Liver (tissue), 9 donors: ENCODE measurements around the gene MICOS13. TPM values are rescaled to one million over a fixed set of nuclear protein-coding genes. Genes with fewer than 3 reads are reported as not detected.

ENCODE experiments used
- DNase-seq: peaks from one replicate; pipeline ENCODE4 v3.0.0-alpha.2; 2017; ENCODE audit warnings: low spot score
- H3K27ac ChIP-seq, 2 donors: one replicate each; pipeline ENCODE4 v1.7.0; 2013; ENCODE audit warnings: inconsistent platforms in 2 of 2, low read length in 2 of 2, control low read depth in 1 of 2, low read depth in 1 of 2, mild to moderate bottlenecking in 1 of 2
- H3K27me3 ChIP-seq, 4 donors: one replicate each; pipeline versions ENCODE4 v1.6.1 to v1.7.0; 2013; ENCODE audit warnings: low read length in 3 of 4, inconsistent platforms in 1 of 4, mild to moderate bottlenecking in 1 of 4, moderate library complexity in 1 of 4; ENCODE audit not compliant: control insufficient read depth in 4 of 4, insufficient read depth in 4 of 4
- H3K36me3 ChIP-seq, 4 donors: one replicate each; pipeline versions ENCODE4 v1.6.1 to v1.7.0; 2013; ENCODE audit warnings: low read length in 3 of 4, mild to moderate bottlenecking in 3 of 4, low read depth in 1 of 4, moderate library complexity in 1 of 4; ENCODE audit not compliant: control insufficient read depth in 4 of 4, insufficient read depth in 3 of 4
- H3K4me1 ChIP-seq, 4 donors: one replicate each; pipeline versions ENCODE4 v1.6.1 to v1.7.0; 2013; ENCODE audit warnings: low read length in 3 of 4, mild to moderate bottlenecking in 3 of 4, moderate library complexity in 1 of 4; ENCODE audit not compliant: control insufficient read depth in 4 of 4, insufficient read depth in 4 of 4
- H3K4me3 ChIP-seq, 3 donors: one replicate each; pipeline versions ENCODE4 v1.6.1 to v1.7.0; 2013; ENCODE audit warnings: low read length in 3 of 3, control low read depth in 1 of 3, low read depth in 1 of 3, mild to moderate bottlenecking in 1 of 3
- H3K9ac ChIP-seq, 2 donors: one replicate each; pipeline ENCODE4 v1.7.0; 2013; ENCODE audit warnings: low read length in 2 of 2, mild to moderate bottlenecking in 2 of 2, moderate library complexity in 2 of 2, control low read depth in 1 of 2, low read depth in 1 of 2
- H3K9me3 ChIP-seq, 4 donors: one replicate each; pipeline versions ENCODE4 v1.6.1 to v1.7.0; 2013; ENCODE audit warnings: low read length in 3 of 4; ENCODE audit not compliant: control insufficient read depth in 4 of 4
- ATF3 ChIP-seq: IDR thresholded peaks from 2 replicates; pipeline ENCODE4 v1.6.1; 2016; ENCODE audit warnings: antibody characterized with exemption
- CTCF ChIP-seq: fragments of 150-350 bp; IDR thresholded peaks from 2 replicates; pipeline ENCODE4 v1.5.1; 2017; ENCODE audit warnings: improper control_type of control experiment, low read depth, low read length; ENCODE audit not compliant: missing input control
- EGR1 ChIP-seq, 2 donors: IDR thresholded peaks; 2 replicates each; pipeline ENCODE4 v1.6.1; 2016 to 2018; ENCODE audit warnings: antibody characterized with exemption in 2 of 2, low read depth in 2 of 2
- FOXA1 ChIP-seq: IDR thresholded peaks from 2 replicates; pipeline ENCODE4 v1.6.1; 2016; ENCODE audit warnings: antibody characterized with exemption
- FOXA2 ChIP-seq: IDR thresholded peaks from 2 replicates; pipeline ENCODE4 v1.6.1; 2016; ENCODE audit warnings: antibody characterized with exemption
- GABPA ChIP-seq, 2 donors: IDR thresholded peaks in 1 of 2; conservative IDR thresholded peaks in 1 of 2; 2 replicates each; pipeline ENCODE4 v1.6.1; 2016; ENCODE audit warnings: antibody characterized with exemption in 2 of 2, mild to moderate bottlenecking in 1 of 2, moderate library complexity in 1 of 2
- HNF4A ChIP-seq, 2 donors: conservative IDR thresholded peaks; 2 replicates each; pipeline ENCODE4 v1.6.1; 2016; ENCODE audit warnings: antibody characterized with exemption in 2 of 2, mild to moderate bottlenecking in 2 of 2
- HNF4G ChIP-seq: IDR thresholded peaks from 2 replicates; pipeline ENCODE4 v1.6.1; 2016; ENCODE audit warnings: antibody characterized with exemption
- JUND ChIP-seq, 2 donors: IDR thresholded peaks; 2 replicates each; pipeline ENCODE4 v1.6.1; 2016; ENCODE audit warnings: antibody characterized with exemption in 2 of 2
- MAX ChIP-seq: IDR thresholded peaks from 2 replicates; pipeline ENCODE4 v1.6.1; 2016; ENCODE audit warnings: antibody characterized with exemption
- NR2F2 ChIP-seq: IDR thresholded peaks from 2 replicates; pipeline ENCODE4 v1.6.1; 2016; ENCODE audit warnings: antibody characterized with exemption
- RAD21 ChIP-seq, 2 donors: IDR thresholded peaks; 2 replicates each; pipeline ENCODE4 v1.6.1; 2016; ENCODE audit warnings: antibody characterized with exemption in 2 of 2, mild to moderate bottlenecking in 2 of 2
- REST ChIP-seq: IDR thresholded peaks from 2 replicates; pipeline ENCODE4 v1.6.1; 2016; ENCODE audit warnings: antibody characterized with exemption, mild to moderate bottlenecking
- RXRA ChIP-seq, 2 donors: IDR thresholded peaks; 2 replicates each; pipeline ENCODE4 v1.6.1; 2017 to 2018; ENCODE audit warnings: antibody characterized with exemption in 2 of 2, mild to moderate bottlenecking in 1 of 2
- SP1 ChIP-seq: IDR thresholded peaks from 2 replicates; pipeline ENCODE4 v1.6.1; 2018; ENCODE audit warnings: antibody characterized with exemption, mild to moderate bottlenecking
- TAF1 ChIP-seq: conservative IDR thresholded peaks from 2 replicates; pipeline ENCODE4 v1.6.1; 2016; ENCODE audit warnings: antibody characterized with exemption, mild to moderate bottlenecking
- YY1 ChIP-seq: IDR thresholded peaks from 2 replicates; pipeline ENCODE4 v1.6.1; 2016; ENCODE audit warnings: antibody characterized with exemption, mild to moderate bottlenecking
- ZBTB33 ChIP-seq: IDR thresholded peaks from 2 replicates; pipeline ENCODE4 v1.6.1; 2016; ENCODE audit warnings: antibody characterized with exemption
- WGBS: extraction: QIAGEN DNeasy Blood & Tissue Kit; methylation state at CpG from one replicate; pipeline ENCODE4 v1.1.7; 2013; 5-methylcytosine and 5-hydroxymethylcytosine counted together
- polyA plus RNA-seq, 2 donors: library from polyadenylated mRNA; stranded (reverse) in 1 of 2; unstranded in 1 of 2; fragments of 200-250 nt in 1 of 2; fragments of >200 nt in 1 of 2; fragmentation: Nextera tagmentation in 1 of 2; extraction: Ambion mirVana in 1 of 2; gene quantifications; one replicate each; pipeline versions ENCODE4 v1.2.1 to v1.2.3, GENCODE V29; 2013 to 2015
- total RNA-seq, 2 donors: library from RNA; depleted of rRNA; stranded (reverse); fragments of >200 nt; gene quantifications; one replicate each; pipeline ENCODE4 v1.2.3, GENCODE V29; 2014
- donor health status: healthy.
- donor health status: healthy.
- donor health status: healthy.
- donor health status: healthy.
- donor health status: healthy.

Gene MICOS13
- total and polyA plus RNA-seq, 4 donors: 11.5 to 84.0 (median 30.8) TPM

- no peak for DNase-seq
- no peaks in the 10 kb centered on the region for H3K9me3 ChIP-seq
- H3K4me3 ChIP-seq: no peak overlapping the region
- H3K27me3 ChIP-seq: no peaks in the 10 kb centered on the region
- no peak overlapping the region for H3K27ac ChIP-seq
- H3K9ac ChIP-seq: no peak overlapping the region
- peaks cover 6 to 17% (median 11%) of the 10 kb centered on the region in 4 donors for H3K36me3 ChIP-seq
- 87% methylated on average over 8 of the region's 8 CpGs for WGBS
- H3K4me1 ChIP-seq: peaks cover 3 to 34% (median 29%) of the 10 kb centered on the region in 4 donors
- TF ChIP-seq HNF4G (no peak), CTCF (no peak), RAD21 (IDR thresholded peaks at IDR 0.05) (no peak), SP1 (no peak), REST (no peak), MAX (no peak), HNF4A (conservative IDR thresholded peaks at IDR 0.05) (no peak), YY1 (no peak), FOXA1 (no peak), JUND (IDR thresholded peaks at IDR 0.05) (no peak), TAF1 (no peak), EGR1 (IDR thresholded peaks at IDR 0.05; ENCODE audit: low read depth in 2 of 2) (no peak), FOXA2 (no peak), RXRA (IDR thresholded peaks at IDR 0.05) (no peak), ZBTB33 (no peak), GABPA (IDR thresholded peaks at IDR 0.05 in 1 of 2, conservative IDR thresholded peaks at IDR 0.05 in 1 of 2) (no peak), NR2F2 (no peak), ATF3 (no peak)
Measured at GRCh38 chr19:5717215-5717935, 37.1 kb upstream of the MICOS13 start.
